ENCODE data around the gene FAM221B. TPM values are rescaled to one million over a fixed set of nuclear protein-coding genes. Genes with fewer than 3 reads are reported as not detected.

The FAM221B gene
- total and polyA plus RNA-seq, 2 experiments from 2014 or later, result 0.47 TPM; not detected in 1

DNA sequence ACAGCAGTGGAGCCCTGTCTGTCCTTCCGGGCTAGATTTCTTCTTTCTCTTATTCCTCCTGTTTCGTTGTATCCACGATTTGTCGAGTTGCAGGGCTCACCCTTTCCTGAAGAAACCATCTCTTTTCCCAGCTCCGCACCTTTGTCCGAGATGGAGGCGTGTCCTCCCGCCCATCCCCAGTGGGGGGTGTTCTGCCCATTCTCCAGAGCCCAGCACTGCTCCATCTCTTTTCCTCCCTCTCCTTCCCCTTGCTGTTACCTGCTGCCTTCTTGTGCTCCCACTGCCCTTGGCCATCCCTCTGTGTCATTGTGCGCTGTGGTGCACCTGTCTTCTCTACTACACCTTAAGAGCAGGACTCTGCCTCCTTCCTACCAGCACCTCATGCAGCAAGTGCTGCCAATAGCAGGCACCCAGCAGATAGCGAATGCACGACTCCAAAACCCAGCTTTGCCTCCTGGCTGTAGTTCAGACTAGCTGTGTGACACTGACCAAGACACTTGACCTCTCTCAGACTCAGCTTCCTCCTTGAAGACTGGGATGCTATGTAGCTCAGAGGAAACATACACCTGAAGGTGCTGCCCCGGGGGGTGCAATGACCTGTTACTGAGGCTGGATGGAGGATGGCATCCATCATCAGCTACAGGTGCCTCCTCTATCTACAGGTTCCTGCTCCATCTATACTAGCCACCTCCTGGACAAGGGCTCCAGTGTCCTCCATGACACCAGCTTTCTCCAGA, 32.8 kb upstream of the FAM221B start:
- Histone ChIP-seq H4K20me1 (replicated peaks; ENCODE audit: insufficient read depth) (no peaks in the 10 kb centered on the region), H3K36me3 (ENCODE audit: insufficient read depth) (no peaks in the 10 kb centered on the region), H3K4me3 (no peak overlapping the region), H3F3A (replicated peaks; ENCODE audit: low read depth) (no peaks in the 10 kb centered on the region), H3K79me2 (replicated peaks; ENCODE audit: insufficient read depth) (no peaks in the 10 kb centered on the region), H3K4me2 (no peak overlapping the region), H3K27ac (ENCODE audit: low read depth) (no peak overlapping the region), H3K27me3 (ENCODE audit: insufficient read depth) (no peaks in the 10 kb centered on the region), H2AFZ (no peak overlapping the region), H3K9me2 (ENCODE audit: insufficient read depth) (no peaks in the 10 kb centered on the region), H3K4me1 (ENCODE audit: insufficient read depth) (peaks cover 7% of the 10 kb centered on the region; the same call in 1 of the 2 replicates)
- ATAC-seq (peak; percentile 31; the same call in 2 of the 3 replicates), DNase-seq (ENCODE audit: low spot score) (no peak)
- Mint-ChIP-seq H3K27me3 (ENCODE audit: insufficient read depth, low read depth, poor library complexity) (peaks cover 13% of the 10 kb centered on the region), H3K9me3 (no peaks in the 10 kb centered on the region), H3K27ac (no peak overlapping the region), H3K4me1 (peaks cover 6% of the 10 kb centered on the region; the same call in 2 of the 3 replicates), H3K36me3 (ENCODE audit: low read depth) (no peaks in the 10 kb centered on the region), H3K4me3 (no peak overlapping the region)
- TF ChIP-seq, protein P1, sequence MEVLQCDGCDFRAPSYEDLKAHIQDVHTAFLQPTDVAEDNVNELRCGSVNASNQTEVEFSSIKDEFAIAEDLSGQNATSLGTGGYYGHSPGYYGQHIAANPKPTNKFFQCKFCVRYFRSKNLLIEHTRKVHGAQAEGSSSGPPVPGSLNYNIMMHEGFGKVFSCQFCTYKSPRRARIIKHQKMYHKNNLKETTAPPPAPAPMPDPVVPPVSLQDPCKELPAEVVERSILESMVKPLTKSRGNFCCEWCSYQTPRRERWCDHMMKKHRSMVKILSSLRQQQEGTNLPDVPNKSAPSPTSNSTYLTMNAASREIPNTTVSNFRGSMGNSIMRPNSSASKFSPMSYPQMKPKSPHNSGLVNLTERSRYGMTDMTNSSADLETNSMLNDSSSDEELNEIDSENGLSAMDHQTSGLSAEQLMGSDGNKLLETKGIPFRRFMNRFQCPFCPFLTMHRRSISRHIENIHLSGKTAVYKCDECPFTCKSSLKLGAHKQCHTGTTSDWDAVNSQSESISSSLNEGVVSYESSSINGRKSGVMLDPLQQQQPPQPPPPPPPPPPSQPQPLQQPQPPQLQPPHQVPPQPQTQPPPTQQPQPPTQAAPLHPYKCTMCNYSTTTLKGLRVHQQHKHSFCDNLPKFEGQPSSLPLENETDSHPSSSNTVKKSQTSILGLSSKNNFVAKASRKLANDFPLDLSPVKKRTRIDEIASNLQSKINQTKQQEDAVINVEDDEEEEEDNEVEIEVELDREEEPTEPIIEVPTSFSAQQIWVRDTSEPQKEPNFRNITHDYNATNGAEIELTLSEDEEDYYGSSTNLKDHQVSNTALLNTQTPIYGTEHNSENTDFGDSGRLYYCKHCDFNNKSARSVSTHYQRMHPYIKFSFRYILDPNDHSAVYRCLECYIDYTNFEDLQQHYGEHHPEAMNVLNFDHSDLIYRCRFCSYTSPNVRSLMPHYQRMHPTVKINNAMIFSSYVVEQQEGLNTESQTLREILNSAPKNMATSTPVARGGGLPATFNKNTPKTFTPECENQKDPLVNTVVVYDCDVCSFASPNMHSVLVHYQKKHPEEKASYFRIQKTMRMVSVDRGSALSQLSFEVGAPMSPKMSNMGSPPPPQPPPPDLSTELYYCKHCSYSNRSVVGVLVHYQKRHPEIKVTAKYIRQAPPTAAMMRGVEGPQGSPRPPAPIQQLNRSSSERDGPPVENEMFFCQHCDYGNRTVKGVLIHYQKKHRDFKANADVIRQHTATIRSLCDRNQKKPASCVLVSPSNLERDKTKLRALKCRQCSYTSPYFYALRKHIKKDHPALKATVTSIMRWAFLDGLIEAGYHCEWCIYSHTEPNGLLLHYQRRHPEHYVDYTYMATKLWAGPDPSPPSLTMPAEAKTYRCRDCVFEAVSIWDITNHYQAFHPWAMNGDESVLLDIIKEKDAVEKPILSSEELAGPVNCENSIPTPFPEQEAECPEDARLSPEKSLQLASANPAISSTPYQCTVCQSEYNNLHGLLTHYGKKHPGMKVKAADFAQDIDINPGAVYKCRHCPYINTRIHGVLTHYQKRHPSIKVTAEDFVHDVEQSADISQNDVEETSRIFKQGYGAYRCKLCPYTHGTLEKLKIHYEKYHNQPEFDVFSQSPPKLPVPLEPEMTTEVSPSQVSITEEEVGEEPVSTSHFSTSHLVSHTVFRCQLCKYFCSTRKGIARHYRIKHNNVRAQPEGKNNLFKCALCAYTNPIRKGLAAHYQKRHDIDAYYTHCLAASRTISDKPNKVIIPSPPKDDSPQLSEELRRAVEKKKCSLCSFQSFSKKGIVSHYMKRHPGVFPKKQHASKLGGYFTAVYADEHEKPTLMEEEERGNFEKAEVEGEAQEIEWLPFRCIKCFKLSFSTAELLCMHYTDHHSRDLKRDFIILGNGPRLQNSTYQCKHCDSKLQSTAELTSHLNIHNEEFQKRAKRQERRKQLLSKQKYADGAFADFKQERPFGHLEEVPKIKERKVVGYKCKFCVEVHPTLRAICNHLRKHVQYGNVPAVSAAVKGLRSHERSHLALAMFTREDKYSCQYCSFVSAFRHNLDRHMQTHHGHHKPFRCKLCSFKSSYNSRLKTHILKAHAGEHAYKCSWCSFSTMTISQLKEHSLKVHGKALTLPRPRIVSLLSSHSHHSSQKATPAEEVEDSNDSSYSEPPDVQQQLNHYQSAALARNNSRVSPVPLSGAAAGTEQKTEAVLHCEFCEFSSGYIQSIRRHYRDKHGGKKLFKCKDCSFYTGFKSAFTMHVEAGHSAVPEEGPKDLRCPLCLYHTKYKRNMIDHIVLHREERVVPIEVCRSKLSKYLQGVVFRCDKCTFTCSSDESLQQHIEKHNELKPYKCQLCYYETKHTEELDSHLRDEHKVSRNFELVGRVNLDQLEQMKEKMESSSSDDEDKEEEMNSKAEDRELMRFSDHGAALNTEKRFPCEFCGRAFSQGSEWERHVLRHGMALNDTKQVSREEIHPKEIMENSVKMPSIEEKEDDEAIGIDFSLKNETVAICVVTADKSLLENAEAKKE (CRISPR knock-in tag; IDR thresholded peaks at IDR 0.05), result no peak
- TF ChIP-seq, protein P2, sequence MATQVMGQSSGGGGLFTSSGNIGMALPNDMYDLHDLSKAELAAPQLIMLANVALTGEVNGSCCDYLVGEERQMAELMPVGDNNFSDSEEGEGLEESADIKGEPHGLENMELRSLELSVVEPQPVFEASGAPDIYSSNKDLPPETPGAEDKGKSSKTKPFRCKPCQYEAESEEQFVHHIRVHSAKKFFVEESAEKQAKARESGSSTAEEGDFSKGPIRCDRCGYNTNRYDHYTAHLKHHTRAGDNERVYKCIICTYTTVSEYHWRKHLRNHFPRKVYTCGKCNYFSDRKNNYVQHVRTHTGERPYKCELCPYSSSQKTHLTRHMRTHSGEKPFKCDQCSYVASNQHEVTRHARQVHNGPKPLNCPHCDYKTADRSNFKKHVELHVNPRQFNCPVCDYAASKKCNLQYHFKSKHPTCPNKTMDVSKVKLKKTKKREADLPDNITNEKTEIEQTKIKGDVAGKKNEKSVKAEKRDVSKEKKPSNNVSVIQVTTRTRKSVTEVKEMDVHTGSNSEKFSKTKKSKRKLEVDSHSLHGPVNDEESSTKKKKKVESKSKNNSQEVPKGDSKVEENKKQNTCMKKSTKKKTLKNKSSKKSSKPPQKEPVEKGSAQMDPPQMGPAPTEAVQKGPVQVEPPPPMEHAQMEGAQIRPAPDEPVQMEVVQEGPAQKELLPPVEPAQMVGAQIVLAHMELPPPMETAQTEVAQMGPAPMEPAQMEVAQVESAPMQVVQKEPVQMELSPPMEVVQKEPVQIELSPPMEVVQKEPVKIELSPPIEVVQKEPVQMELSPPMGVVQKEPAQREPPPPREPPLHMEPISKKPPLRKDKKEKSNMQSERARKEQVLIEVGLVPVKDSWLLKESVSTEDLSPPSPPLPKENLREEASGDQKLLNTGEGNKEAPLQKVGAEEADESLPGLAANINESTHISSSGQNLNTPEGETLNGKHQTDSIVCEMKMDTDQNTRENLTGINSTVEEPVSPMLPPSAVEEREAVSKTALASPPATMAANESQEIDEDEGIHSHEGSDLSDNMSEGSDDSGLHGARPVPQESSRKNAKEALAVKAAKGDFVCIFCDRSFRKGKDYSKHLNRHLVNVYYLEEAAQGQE (IDR thresholded peaks at IDR 0.05; ENCODE audit: unreplicated experiment), result no peak
- no peak for TF ChIP-seq EZH2 (IDR thresholded peaks at IDR 0.05; ENCODE audit: low read depth, unreplicated experiment)
- TF ChIP-seq NANOG (IDR thresholded peaks at IDR 0.05; ENCODE audit: borderline replicate concordance), result no peak
- no peak for TF ChIP-seq ZNF331 (CRISPR knock-in tag; IDR thresholded peaks at IDR 0.05; ENCODE audit: low read depth)
- TF ChIP-seq, protein P3, sequence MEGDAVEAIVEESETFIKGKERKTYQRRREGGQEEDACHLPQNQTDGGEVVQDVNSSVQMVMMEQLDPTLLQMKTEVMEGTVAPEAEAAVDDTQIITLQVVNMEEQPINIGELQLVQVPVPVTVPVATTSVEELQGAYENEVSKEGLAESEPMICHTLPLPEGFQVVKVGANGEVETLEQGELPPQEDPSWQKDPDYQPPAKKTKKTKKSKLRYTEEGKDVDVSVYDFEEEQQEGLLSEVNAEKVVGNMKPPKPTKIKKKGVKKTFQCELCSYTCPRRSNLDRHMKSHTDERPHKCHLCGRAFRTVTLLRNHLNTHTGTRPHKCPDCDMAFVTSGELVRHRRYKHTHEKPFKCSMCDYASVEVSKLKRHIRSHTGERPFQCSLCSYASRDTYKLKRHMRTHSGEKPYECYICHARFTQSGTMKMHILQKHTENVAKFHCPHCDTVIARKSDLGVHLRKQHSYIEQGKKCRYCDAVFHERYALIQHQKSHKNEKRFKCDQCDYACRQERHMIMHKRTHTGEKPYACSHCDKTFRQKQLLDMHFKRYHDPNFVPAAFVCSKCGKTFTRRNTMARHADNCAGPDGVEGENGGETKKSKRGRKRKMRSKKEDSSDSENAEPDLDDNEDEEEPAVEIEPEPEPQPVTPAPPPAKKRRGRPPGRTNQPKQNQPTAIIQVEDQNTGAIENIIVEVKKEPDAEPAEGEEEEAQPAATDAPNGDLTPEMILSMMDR (conservative IDR thresholded peaks at IDR 0.05; ENCODE audit: low read depth in 2 of 2), result no peak
- no peak for TF ChIP-seq POLR2AphosphoS5 (IDR thresholded peaks at IDR 0.05; ENCODE audit: low read depth)
- TF ChIP-seq, protein P4, sequence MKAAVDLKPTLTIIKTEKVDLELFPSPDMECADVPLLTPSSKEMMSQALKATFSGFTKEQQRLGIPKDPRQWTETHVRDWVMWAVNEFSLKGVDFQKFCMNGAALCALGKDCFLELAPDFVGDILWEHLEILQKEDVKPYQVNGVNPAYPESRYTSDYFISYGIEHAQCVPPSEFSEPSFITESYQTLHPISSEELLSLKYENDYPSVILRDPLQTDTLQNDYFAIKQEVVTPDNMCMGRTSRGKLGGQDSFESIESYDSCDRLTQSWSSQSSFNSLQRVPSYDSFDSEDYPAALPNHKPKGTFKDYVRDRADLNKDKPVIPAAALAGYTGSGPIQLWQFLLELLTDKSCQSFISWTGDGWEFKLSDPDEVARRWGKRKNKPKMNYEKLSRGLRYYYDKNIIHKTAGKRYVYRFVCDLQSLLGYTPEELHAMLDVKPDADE (IDR thresholded peaks at IDR 0.05), result no peak
- TF ChIP-seq STAT1 (IDR thresholded peaks at IDR 0.05; ENCODE audit: unreplicated experiment), result no peak
- no peak for TF ChIP-seq EZH2phosphoT487 (IDR thresholded peaks at IDR 0.05; ENCODE audit: unreplicated experiment)
- no peak for TF ChIP-seq CREB1 (CRISPR knock-in tag; IDR thresholded peaks at IDR 0.05; ENCODE audit: low read depth)
- TF ChIP-seq JUNB (IDR thresholded peaks at IDR 0.05; ENCODE audit: unreplicated experiment), result no peak
- no peak for TF ChIP-seq ZNF114 (CRISPR knock-in tag; IDR thresholded peaks at IDR 0.05)

Data from GM23338 (cell line).